Endodermal cell (in vitro differentiated cells): ENCODE results near the gene MIGA2. TPM values are rescaled to one million over a fixed set of nuclear protein-coding genes. Genes with fewer than 3 reads are reported as not detected.

Experiments
- DNase-seq: peaks from one replicate; pipeline ENCODE4 v3.0.0-alpha.2; 2017
- H3K27ac ChIP-seq: 2 replicates; pipeline ENCODE4 v1.5.1; 2013; ENCODE audit warnings: mild to moderate bottlenecking, low read depth, low read length, moderate library complexity
- H3K27me3 ChIP-seq: 2 replicates; pipeline ENCODE4 v1.6.1; 2013; ENCODE audit warnings: mild to moderate bottlenecking, low read length, moderate library complexity; ENCODE audit not compliant: insufficient read depth, control insufficient read depth, poor library complexity, severe bottlenecking
- H3K36me3 ChIP-seq: 2 replicates; pipeline ENCODE4 v1.7.0; 2013; ENCODE audit warnings: mild to moderate bottlenecking, low read length, moderate library complexity; ENCODE audit not compliant: control insufficient read depth, insufficient read depth
- H3K4me1 ChIP-seq: one replicate; pipeline ENCODE4 v1.7.0; 2013; ENCODE audit warnings: low read length; ENCODE audit not compliant: control insufficient read depth, insufficient read depth
- H3K4me3 ChIP-seq: 2 replicates; pipeline ENCODE4 v1.5.1; 2013; ENCODE audit warnings: mild to moderate bottlenecking, low read length, moderate library complexity
- H3K9ac ChIP-seq: 2 replicates; pipeline ENCODE4 v1.6.1; 2013; ENCODE audit warnings: mild to moderate bottlenecking, low read length, moderate library complexity; ENCODE audit not compliant: poor library complexity, severe bottlenecking; ENCODE audit errors: extremely low read depth
- H3K9me3 ChIP-seq: 2 replicates; pipeline ENCODE4 v1.6.1; 2013; ENCODE audit warnings: mild to moderate bottlenecking, low read length, moderate library complexity; ENCODE audit not compliant: control insufficient read depth
- H3K27ac Mint-ChIP-seq: 2 replicates; pipeline ENCODE4 v1.8.0; 2020; ENCODE audit warnings: mixed read lengths
- H3K27me3 Mint-ChIP-seq: 2 replicates; pipeline ENCODE4 v1.8.0; 2021; ENCODE audit warnings: mild to moderate bottlenecking, mixed read lengths; ENCODE audit not compliant: insufficient read depth
- H3K36me3 Mint-ChIP-seq: 2 replicates; pipeline ENCODE4 v1.8.0; 2020; ENCODE audit warnings: low read depth, mixed read lengths
- H3K4me1 Mint-ChIP-seq: 2 replicates; pipeline ENCODE4 v1.8.0; 2020; ENCODE audit warnings: mixed read lengths
- H3K4me3 Mint-ChIP-seq: 2 replicates; pipeline ENCODE4 v1.8.0; 2020; ENCODE audit warnings: mild to moderate bottlenecking, moderate library complexity, mixed read lengths
- H3K9me3 Mint-ChIP-seq: 2 replicates; pipeline ENCODE4 v1.8.0; 2020; ENCODE audit warnings: mild to moderate bottlenecking, mixed read lengths
- CTCF ChIP-seq: fragments of 200-600 bp; sonication (generic); conservative IDR thresholded peaks from 2 replicates; pipeline ENCODE4 v1.5.0; 2021; ENCODE audit warnings: antibody characterized with exemption, mild to moderate bottlenecking
- WGBS, 2 experiments: methylation state at CpG; one replicate each; pipeline versions ENCODE4 v1.1.5 to v1.1.7; 2013; ENCODE audit warnings: missing lambda C conversion rate in 2 of 2, mixed read lengths in 1 of 2; ENCODE audit not compliant: insufficient coverage in 1 of 2, insufficient read length in 1 of 2; 5-methylcytosine and 5-hydroxymethylcytosine counted together
- total RNA-seq, 2 donors: library from RNA; stranded (reverse); fragmentation: NEBNext Ultra II Directional in 1 of 2; extraction: Animal tissue kit (Norgen Biotek cat#: 25700) in 1 of 2; gene quantifications; 2 replicates in 1 of 2; 3 replicates in 1 of 2; pipeline ENCODE4 v1.2.1, GENCODE V29; 2021

Gene MIGA2
- total RNA-seq, 2 donors from 2014 or later: 41.4 to 41.5 TPM

- no peak for TF ChIP-seq CTCF
- no peaks in the 10 kb centered on the region for H3K27me3 Mint-ChIP-seq
- H3K4me3 Mint-ChIP-seq: no peak overlapping the region
- no peaks in the 10 kb centered on the region for H3K4me1 Mint-ChIP-seq
- no peaks in the 10 kb centered on the region for H3K9me3 Mint-ChIP-seq
- H3K36me3 Mint-ChIP-seq: peaks cover 24% of the 10 kb centered on the region
- Histone ChIP-seq H3K27ac (no peak overlapping the region), H3K4me1 (no peaks in the 10 kb centered on the region), H3K9me3 (no peaks in the 10 kb centered on the region), H3K4me3 (no peak overlapping the region), H3K27me3 (no peaks in the 10 kb centered on the region), H3K9ac (no peak overlapping the region), H3K36me3 (peaks cover 10% of the 10 kb centered on the region)
- no peak for DNase-seq
- H3K27ac Mint-ChIP-seq: no peak overlapping the region
- WGBS, 2 experiments: 95% methylated on average over 5 to 6 of the region's 6 CpGs
These were observed 16.6 kb downstream of the MIGA2 start for GRCh38 chr9:129053020-129053419.

GRCh38 chr9:129054163-129054851 lies 17.9 kb downstream of the MIGA2 start:
- no peak overlapping the region for H3K27ac ChIP-seq
- Mint-ChIP-seq H3K36me3 (peaks cover 22% of the 10 kb centered on the region), H3K9me3 (no peaks in the 10 kb centered on the region), H3K27ac (no peak overlapping the region), H3K27me3 (no peaks in the 10 kb centered on the region), H3K4me1 (no peaks in the 10 kb centered on the region), H3K4me3 (no peak overlapping the region)
- H3K9me3 ChIP-seq: no peaks in the 10 kb centered on the region
- H3K27me3 ChIP-seq: no peaks in the 10 kb centered on the region
- no peak for DNase-seq
- no peaks in the 10 kb centered on the region for H3K4me1 ChIP-seq
- 85 to 92% methylated on average over 5 of the region's 5 CpGs for WGBS, 2 experiments
- H3K36me3 ChIP-seq: peaks cover 8% of the 10 kb centered on the region
- no peak overlapping the region for H3K9ac ChIP-seq
- no peak for TF ChIP-seq CTCF
- H3K4me3 ChIP-seq: no peak overlapping the region

GRCh38 chr9:129058965-129059795 lies 22.8 kb downstream of the MIGA2 start:
- H3K4me1 ChIP-seq: no peaks in the 10 kb centered on the region
- H3K9me3 ChIP-seq: no peaks in the 10 kb centered on the region
- no peak overlapping the region for H3K27ac ChIP-seq
- H3K27me3 ChIP-seq: no peaks in the 10 kb centered on the region
- H3K36me3 ChIP-seq: peaks cover 21% of the 10 kb centered on the region
- Mint-ChIP-seq H3K27ac (no peak overlapping the region), H3K9me3 (no peaks in the 10 kb centered on the region), H3K27me3 (no peaks in the 10 kb centered on the region), H3K36me3 (peaks cover 29% of the 10 kb centered on the region), H3K4me3 (no peak overlapping the region), H3K4me1 (no peaks in the 10 kb centered on the region)
- no peak for TF ChIP-seq CTCF
- H3K4me3 ChIP-seq: no peak overlapping the region
- H3K9ac ChIP-seq: no peak overlapping the region
- 91 to 96% methylated on average over 14 to 21 of the region's 21 CpGs for WGBS, 2 experiments
- DNase-seq: peak; percentile 26
